Nephron (organoid): ENCODE results near the gene SPPL3.

ENCODE experiments used
- H3K27ac Mint-ChIP-seq, 3 experiments: 2 replicates each; pipeline ENCODE4 v1.8.0; 2020; ENCODE audit warnings: mixed read lengths in 3 of 3, mild to moderate bottlenecking in 2 of 3, moderate library complexity in 1 of 3
- H3K27me3 Mint-ChIP-seq: 2 replicates; pipeline ENCODE4 v1.8.0; 2021; ENCODE audit warnings: low read depth, mild to moderate bottlenecking, moderate library complexity, mixed read lengths
- H3K36me3 Mint-ChIP-seq: 2 replicates; pipeline ENCODE4 v1.8.0; 2020; ENCODE audit warnings: low read depth, mixed read lengths
- H3K4me1 Mint-ChIP-seq: 2 replicates; pipeline ENCODE4 v1.8.0; 2020; ENCODE audit warnings: mixed read lengths
- H3K4me3 Mint-ChIP-seq, 3 experiments: 2 replicates each; pipeline ENCODE4 v1.8.0; 2020; ENCODE audit warnings: mild to moderate bottlenecking in 3 of 3, mixed read lengths in 3 of 3, moderate library complexity in 2 of 3
- H3K9me3 Mint-ChIP-seq: 2 replicates; pipeline ENCODE4 v1.8.0; 2020; ENCODE audit warnings: mixed read lengths
- TF ChIP-seq, protein P1 (sequence below), 3 experiments: fragments of 200-600 bp; sonication (generic); IDR thresholded peaks; one replicate each; pipeline ENCODE4 v1.5.0; 2021; ENCODE audit warnings: antibody characterized with exemption in 3 of 3; ENCODE audit not compliant: unreplicated experiment in 3 of 3

Gene SPPL3

DNA sequence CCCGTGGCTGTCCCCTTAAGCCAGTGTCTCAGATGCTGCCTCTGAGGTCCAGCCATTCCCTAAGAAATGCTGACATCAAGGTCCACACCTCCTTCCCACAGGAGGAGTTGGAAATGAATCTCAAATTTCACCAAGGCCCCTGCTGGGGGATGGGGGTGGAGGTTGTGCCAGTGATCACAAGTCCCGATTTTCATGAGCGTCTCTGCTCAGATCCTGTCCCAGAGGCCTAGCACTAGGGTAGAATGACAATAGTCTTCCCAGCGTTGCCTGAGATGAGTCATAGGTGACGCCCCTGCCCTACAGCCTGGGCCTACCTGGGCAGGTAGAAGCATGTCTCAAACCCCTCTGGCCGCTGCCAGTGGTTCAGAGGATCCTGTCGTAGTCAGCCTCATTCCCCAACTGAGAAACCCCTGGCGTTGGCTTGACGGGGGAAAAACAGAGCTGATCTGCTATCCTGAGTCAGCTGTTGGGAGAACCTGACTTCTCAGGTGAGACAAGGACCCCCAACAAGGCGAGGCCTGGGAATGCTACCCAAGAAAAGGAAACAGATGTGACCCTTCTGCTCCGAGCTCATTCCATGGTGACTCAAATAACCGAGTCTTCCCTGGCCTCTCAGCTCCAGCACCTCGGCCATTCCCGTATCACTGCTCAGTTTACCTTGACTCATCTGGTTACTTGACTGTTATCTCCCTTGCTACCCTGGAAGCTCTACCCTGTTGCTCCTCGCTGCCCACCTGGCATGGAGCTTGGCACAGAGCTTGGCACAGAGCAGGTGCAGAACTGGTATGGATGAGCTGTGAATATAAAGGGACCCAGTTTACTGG, 21.8 kb upstream of the SPPL3 start:
- H3K27me3 Mint-ChIP-seq: peaks cover 4% of the 10 kb centered on the region
- no peak overlapping the region for H3K27ac Mint-ChIP-seq
- no peaks in the 10 kb centered on the region for H3K4me1 Mint-ChIP-seq

DNA sequence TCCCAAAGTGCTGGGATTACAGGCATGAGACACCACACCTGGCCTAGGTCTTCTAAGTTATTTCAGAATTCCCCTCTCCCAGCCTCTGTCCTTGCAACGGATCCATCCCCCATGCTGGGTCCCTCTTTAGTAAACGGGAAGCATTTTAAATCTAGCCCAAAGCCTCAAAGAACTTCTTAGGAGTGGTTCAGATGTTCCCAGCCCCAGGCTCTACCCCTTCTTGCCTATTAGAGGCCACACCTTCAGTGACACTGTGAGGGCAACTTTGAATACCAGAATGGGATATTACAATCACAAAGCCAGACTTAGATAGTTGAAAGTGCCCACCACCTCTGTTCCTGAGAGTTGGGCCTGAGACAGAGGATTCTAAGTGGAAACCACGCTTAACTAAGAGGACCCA, 18.1 kb upstream of the SPPL3 start:
- Mint-ChIP-seq H3K27me3 (peaks cover 4% of the 10 kb centered on the region), H3K9me3 (peaks cover 9% of the 10 kb centered on the region), H3K27ac (no peak overlapping the region), H3K36me3 (no peaks in the 10 kb centered on the region), H3K4me1 (no peaks in the 10 kb centered on the region), H3K4me3 (no peak overlapping the region)
- TF ChIP-seq, protein P1, sequence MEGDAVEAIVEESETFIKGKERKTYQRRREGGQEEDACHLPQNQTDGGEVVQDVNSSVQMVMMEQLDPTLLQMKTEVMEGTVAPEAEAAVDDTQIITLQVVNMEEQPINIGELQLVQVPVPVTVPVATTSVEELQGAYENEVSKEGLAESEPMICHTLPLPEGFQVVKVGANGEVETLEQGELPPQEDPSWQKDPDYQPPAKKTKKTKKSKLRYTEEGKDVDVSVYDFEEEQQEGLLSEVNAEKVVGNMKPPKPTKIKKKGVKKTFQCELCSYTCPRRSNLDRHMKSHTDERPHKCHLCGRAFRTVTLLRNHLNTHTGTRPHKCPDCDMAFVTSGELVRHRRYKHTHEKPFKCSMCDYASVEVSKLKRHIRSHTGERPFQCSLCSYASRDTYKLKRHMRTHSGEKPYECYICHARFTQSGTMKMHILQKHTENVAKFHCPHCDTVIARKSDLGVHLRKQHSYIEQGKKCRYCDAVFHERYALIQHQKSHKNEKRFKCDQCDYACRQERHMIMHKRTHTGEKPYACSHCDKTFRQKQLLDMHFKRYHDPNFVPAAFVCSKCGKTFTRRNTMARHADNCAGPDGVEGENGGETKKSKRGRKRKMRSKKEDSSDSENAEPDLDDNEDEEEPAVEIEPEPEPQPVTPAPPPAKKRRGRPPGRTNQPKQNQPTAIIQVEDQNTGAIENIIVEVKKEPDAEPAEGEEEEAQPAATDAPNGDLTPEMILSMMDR (IDR thresholded peaks at IDR 0.05; ENCODE audit: unreplicated experiment in 3 of 3): no peak

More for the DNA sequence above, 21.8 kb upstream of the SPPL3 start:
- Mint-ChIP-seq H3K36me3 (no peaks in the 10 kb centered on the region), H3K4me3 (no peak overlapping the region), H3K9me3 (no peaks in the 10 kb centered on the region)
- TF ChIP-seq, protein P1 (IDR thresholded peaks at IDR 0.05; ENCODE audit: unreplicated experiment in 3 of 3): no peak

DNA sequence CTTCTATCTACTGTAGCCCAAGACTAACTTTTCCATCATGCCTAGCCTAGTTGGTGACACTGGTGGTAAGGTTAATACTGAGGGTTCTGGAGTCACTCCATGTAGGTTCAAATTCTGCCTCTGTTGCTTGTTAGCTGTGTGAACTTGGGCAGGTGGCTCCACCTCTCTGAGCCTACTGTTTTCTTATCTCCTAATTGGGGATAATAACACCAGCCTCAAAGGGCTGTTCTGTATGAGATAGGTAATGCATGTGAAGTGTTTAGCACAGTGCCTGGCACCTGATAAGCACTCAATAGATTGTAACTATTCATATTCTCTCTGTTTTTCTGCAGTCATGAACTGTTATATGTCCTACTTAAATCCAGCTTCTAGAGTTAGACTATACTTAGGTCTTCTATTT, 17.5 kb upstream of the SPPL3 start:
- peaks cover 4% of the 10 kb centered on the region for H3K27me3 Mint-ChIP-seq
- H3K4me1 Mint-ChIP-seq: no peaks in the 10 kb centered on the region
- H3K27ac Mint-ChIP-seq: no peak overlapping the region
- TF ChIP-seq, protein P1 (IDR thresholded peaks at IDR 0.05; ENCODE audit: unreplicated experiment in 3 of 3): no peak
- peaks cover 13% of the 10 kb centered on the region for H3K9me3 Mint-ChIP-seq
- H3K36me3 Mint-ChIP-seq: peaks cover 3% of the 10 kb centered on the region
- H3K4me3 Mint-ChIP-seq: no peak overlapping the region

DNA sequence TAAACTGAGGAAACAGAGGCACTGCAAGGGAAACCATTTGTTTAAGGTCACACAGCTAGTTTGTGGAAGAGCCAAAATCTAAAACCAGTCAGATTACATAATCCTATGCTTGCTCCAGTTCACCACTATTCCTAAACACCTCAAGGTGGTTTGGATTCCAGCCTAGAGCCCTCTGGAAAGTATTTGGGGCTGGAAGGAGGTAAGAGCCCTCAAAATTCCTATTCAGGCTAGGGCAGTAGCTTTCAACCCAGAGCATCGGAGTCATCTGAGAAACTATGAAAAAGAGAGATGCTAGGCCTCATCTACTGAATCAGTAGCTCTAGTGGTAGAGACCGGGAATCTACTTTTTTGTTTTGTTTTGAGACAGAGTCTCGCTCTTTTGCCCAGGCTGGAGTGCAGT, 16.0 kb upstream of the SPPL3 start:
- Mint-ChIP-seq H3K27ac (no peak overlapping the region), H3K36me3 (peaks cover 4% of the 10 kb centered on the region), H3K4me1 (no peaks in the 10 kb centered on the region), H3K4me3 (no peak overlapping the region), H3K27me3 (peaks cover 4% of the 10 kb centered on the region), H3K9me3 (peaks cover 15% of the 10 kb centered on the region)
- TF ChIP-seq, protein P1 (IDR thresholded peaks at IDR 0.05; ENCODE audit: unreplicated experiment in 3 of 3): no peak

DNA sequence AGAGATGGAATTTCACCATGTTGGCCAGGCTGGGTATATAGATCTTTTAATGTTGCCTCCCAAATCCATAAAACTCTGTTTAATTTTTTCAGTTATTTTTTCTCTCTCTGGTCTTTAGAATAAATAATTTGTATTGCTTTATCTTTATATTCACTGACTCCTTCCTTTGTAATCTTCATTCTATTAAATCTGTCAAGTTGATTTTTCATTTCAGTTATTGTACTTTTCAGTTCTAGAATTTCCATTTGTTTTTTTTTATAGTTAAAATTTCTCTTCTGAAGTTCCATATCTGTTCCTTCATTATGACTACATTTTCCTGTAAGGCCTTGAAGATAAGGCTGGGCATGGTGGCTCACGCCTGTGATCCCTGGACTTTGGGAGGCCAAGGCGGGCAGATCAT, 13.6 kb upstream of the SPPL3 start:
- Mint-ChIP-seq H3K27me3 (peaks cover 4% of the 10 kb centered on the region), H3K9me3 (peaks cover 15% of the 10 kb centered on the region), H3K36me3 (peaks cover 4% of the 10 kb centered on the region), H3K27ac (no peak overlapping the region), H3K4me3 (no peak overlapping the region), H3K4me1 (no peaks in the 10 kb centered on the region)
- TF ChIP-seq, protein P1 (IDR thresholded peaks at IDR 0.05; ENCODE audit: unreplicated experiment in 3 of 3): no peak

DNA sequence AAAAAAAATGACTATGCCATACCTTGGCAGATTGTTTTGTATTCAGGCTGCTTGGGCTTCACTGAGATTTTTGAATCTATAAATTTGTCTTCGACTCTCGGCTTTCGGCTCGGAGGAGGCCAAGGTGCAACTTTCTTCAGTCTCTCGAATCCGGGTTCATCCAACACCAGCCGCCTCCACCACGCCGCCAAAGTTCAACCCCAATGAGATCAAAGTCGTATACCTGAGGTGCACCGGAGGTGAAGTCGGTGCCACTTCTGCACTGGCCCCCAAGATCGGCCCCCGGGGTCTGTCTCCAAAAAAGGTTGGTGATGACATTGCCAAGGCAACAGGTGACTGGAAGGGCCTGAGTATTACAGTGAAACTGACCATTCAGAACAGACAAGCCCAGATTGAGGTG, 12.4 kb upstream of the SPPL3 start:
- peaks cover 4% of the 10 kb centered on the region for H3K36me3 Mint-ChIP-seq
- no peak overlapping the region for H3K27ac Mint-ChIP-seq
- TF ChIP-seq, protein P1 (IDR thresholded peaks at IDR 0.05; ENCODE audit: unreplicated experiment in 3 of 3): no peak
- H3K4me1 Mint-ChIP-seq: no peaks in the 10 kb centered on the region
- H3K4me3 Mint-ChIP-seq: no peak overlapping the region
- H3K9me3 Mint-ChIP-seq: peaks cover 15% of the 10 kb centered on the region
- no peaks in the 10 kb centered on the region for H3K27me3 Mint-ChIP-seq
